Activated CD4-positive, CD25-positive, alpha-beta regulatory T cell treated with anti-CD3 and anti-CD28 coated beads, Interleukin-2, amount 50 U/mL, for 24 hours (primary cell): ENCODE measurements around the gene MGAT2.
"Not testable (repeated sequence)": the region's sequence is repeated elsewhere in the genome, so short reads cannot be mapped to it uniquely, and the experiment has no call there.

ENCODE experiments used
- ATAC-seq, 2 donors: fragments of 150-1000 bp; cut with Tn5 transposase; one replicate each; pipeline ENCODE4 v1.10.0; 2021; ENCODE audit warnings: mild to moderate bottlenecking in 1 of 2, moderate library complexity in 1 of 2

The MGAT2 gene

DNA sequence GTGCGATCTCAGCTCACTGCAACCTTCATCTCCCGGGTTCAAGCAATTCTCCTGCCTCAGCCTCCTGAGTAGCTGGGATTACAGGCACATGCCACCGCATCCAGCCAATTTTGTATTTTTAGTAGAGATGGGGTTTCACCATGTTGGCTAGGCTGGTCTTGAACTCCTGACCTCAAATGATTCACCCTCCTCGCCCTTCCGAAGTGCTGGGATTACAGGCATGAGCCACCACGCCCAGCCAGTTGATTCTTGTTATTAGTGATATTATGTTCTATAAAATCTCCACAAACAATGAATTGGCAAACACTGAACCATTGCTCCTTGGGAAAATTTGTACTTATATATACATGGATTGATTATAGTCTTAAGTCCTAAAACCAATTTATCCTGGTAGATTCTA is 36.9 kb downstream of the MGAT2 start:
- ATAC-seq: not testable (repeated sequence)

DNA sequence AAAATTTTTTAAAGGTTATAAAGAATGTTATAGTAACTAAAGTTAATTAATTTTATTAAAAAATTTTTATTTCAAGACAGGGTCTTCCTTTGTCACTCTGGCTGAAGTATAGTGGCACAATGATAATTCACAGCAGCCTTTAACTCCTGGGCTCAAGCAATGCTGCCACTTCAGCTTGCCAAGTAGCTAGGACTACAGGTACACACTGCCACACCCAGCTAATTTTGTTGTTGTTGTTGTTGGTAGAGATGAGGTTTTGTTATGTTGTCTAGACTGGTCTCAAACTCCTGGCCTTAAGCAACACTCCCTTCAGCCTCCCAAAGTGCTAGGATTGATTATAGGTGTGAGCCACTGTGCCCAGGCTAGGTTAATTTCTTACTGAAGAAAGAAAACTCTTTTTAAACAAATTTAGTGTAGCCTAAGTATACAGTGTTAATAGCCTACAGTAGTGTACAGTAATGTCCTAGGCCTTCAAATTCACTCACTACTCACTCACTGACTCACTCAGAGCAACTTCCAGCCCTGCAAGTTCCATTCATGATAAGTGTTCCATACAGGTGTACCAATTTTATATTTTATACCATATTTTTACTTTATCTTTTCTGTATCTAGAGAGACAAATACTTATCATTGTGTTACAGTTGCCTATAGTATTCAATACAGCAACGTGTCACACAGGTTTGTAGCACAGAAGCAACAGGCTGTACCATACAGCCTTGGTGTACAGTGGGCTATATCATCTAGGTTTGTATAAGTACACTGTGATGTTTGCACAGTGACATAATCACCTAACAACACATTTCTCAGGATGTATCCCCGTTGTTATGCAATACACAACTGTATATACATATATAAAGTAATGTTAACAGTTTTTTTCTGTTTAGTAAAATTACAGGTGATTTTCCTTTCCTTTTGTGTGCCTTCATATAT is 39.2 kb downstream of the MGAT2 start:
- ATAC-seq: no peak

DNA sequence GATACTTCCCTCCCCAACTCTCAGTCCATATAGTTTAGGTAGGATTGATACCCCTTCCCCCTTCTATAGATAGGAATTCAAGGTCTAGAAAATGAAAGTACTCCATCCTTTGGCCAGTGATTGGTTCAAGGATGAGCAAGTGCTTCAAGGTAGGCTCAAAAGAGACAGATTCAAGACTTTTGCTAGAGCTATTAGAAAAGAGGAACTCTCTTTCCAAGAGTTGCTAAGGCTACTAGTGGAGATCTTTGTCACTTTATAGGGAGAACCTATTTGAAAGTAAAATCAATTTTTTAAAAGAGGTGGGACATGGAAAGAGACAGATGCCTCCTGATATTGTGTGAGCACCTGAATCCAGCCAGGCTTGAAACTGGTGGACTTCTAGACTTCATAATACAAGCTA is 49.9 kb downstream of the MGAT2 start:
- ATAC-seq: no peak
